Neural cell (in vitro differentiated cells): ENCODE measurements around the gene CCL8.

ENCODE experiments used
- CTCF ChIP-seq: fragments of 450-650 bp; IDR thresholded peaks from 2 replicates; pipeline ENCODE4 v1.5.1; 2014; ENCODE audit warnings: antibody characterized with exemption, mild to moderate bottlenecking, moderate library complexity; ENCODE audit not compliant: poor library complexity, severe bottlenecking
- MXI1 ChIP-seq: fragments of 450-650 bp; conservative IDR thresholded peaks from 2 replicates; pipeline ENCODE4 v1.6.1; 2014; ENCODE audit warnings: antibody characterized with exemption, mild to moderate bottlenecking; ENCODE audit not compliant: poor library complexity, severe bottlenecking

GRCh38 chr17:34306466-34306865 lies 12.8 kb upstream of the CCL8 start:
- TF ChIP-seq CTCF (no peak), MXI1 (no peak)
